SU-DHL-6 (cell line): ENCODE results near the gene DYDC2.

ENCODE experiments used
- H2AFZ ChIP-seq: fragments of 200-600 bp; sonication (generic); 2 replicates; pipeline ENCODE4 v1.6.1; 2014; ENCODE audit warnings: low read depth, mild to moderate bottlenecking, moderate library complexity, mixed read lengths, antibody characterized with exemption, low read length; ENCODE audit not compliant: severe bottlenecking
- H3F3A ChIP-seq: fragments of 200-600 bp; shearing (Covaris generic); 2 replicates; pipeline ENCODE4 v1.6.0; 2016; ENCODE audit warnings: antibody characterized with exemption, mild to moderate bottlenecking; ENCODE audit not compliant: insufficient read depth
- H3K27ac ChIP-seq: fragments of 200-600 bp; sonication (generic); 2 replicates; pipeline ENCODE4 v1.5.1; 2016; ENCODE audit warnings: low read depth, mild to moderate bottlenecking, low read length, moderate library complexity, mixed read lengths
- H3K27me3 ChIP-seq: fragments of 200-600 bp; sonication (generic), shearing (Covaris generic); 2 replicates; pipeline ENCODE4 v1.6.0; 2014; ENCODE audit warnings: mild to moderate bottlenecking, low read length
- H3K36me3 ChIP-seq: fragments of 200-600 bp; sonication (generic); 2 replicates; pipeline ENCODE4 v1.6.1; 2014; ENCODE audit warnings: mild to moderate bottlenecking, low read length, mixed read lengths
- H3K4me2 ChIP-seq: fragments of 300-600, 200-600 bp; shearing (Covaris generic), sonication (generic); 2 replicates; pipeline ENCODE4 v1.6.0; 2014; ENCODE audit warnings: low read length, low read depth, mild to moderate bottlenecking; ENCODE audit not compliant: poor library complexity, severe bottlenecking
- H3K4me3 ChIP-seq: fragments of 200-600 bp; sonication (generic); 2 replicates; pipeline ENCODE4 v1.5.1; 2014; ENCODE audit warnings: antibody characterized with exemption, low read length, mild to moderate bottlenecking, mixed read lengths; ENCODE audit not compliant: insufficient read depth, poor library complexity, severe bottlenecking
- H3K79me2 ChIP-seq: fragments of 200-600 bp; sonication (generic); 2 replicates; pipeline ENCODE4 v1.6.1; 2014; ENCODE audit warnings: mild to moderate bottlenecking, low read length, moderate library complexity; ENCODE audit not compliant: insufficient read depth
- H3K9ac ChIP-seq: fragments of 200-600 bp; sonication (generic); 2 replicates; pipeline ENCODE4 v1.7.0; 2014; ENCODE audit warnings: mild to moderate bottlenecking, low read length
- H3K9me2 ChIP-seq: fragments of 200-600 bp; sonication (generic); replicated peaks from 2 replicates; pipeline ENCODE4 v1.6.1; 2014; ENCODE audit warnings: low read length; ENCODE audit not compliant: insufficient read depth
- H3K9me3 ChIP-seq: fragments of 200-600 bp; sonication (generic); 2 replicates; pipeline ENCODE4 v1.6.1; 2014; ENCODE audit warnings: low read length, mixed read lengths; ENCODE audit not compliant: insufficient read depth
- H4K20me1 ChIP-seq: fragments of 200-600 bp; sonication (generic); 2 replicates; pipeline ENCODE4 v1.6.1; 2014; ENCODE audit warnings: low read depth, mild to moderate bottlenecking, antibody characterized with exemption, low read length, moderate library complexity, mixed read lengths
- EZH2phosphoT487 ChIP-seq: fragments of 200-600 bp; sonication (generic), shearing (Covaris generic); conservative IDR thresholded peaks from 2 replicates; pipeline ENCODE4 v1.6.1; 2018; ENCODE audit warnings: mild to moderate bottlenecking, antibody characterized with exemption, low read length, moderate library complexity, mixed read lengths
- TF ChIP-seq, protein P1 (sequence below): fragments of 200-600 bp; sonication (generic); IDR thresholded peaks from one replicate; pipeline ENCODE4 v1.5.1; 2017; ENCODE audit warnings: antibody characterized with exemption, mild to moderate bottlenecking, low read length, moderate library complexity; ENCODE audit not compliant: insufficient read depth, poor library complexity, severe bottlenecking

Gene DYDC2

DNA sequence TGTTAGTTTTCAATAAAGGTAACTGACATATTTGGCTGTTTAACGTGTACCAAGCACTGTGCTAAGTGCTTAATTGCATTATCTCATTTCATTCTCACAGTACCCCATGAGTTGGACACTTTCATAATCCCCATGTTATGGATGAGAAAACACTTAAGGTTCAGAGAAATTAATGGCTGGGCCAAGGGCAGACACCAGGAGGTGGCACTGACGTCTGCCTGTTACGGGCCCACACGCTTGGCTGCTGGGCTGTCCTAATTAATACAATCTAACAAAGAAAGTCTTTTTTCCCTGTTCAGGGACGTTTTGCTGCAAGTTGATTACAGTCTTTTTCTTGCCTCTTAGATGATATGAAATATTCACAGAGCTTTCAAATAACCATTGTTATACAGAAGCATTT, 16.1 kb downstream of the DYDC2 start:
- Histone ChIP-seq H3F3A (no peaks in the 10 kb centered on the region), H3K36me3 (no peaks in the 10 kb centered on the region), H3K4me2 (no peak overlapping the region), H3K27ac (no peak overlapping the region), H2AFZ (no peak overlapping the region), H3K9me2 (no peaks in the 10 kb centered on the region), H3K27me3 (no peaks in the 10 kb centered on the region), H3K79me2 (no peaks in the 10 kb centered on the region), H3K4me3 (no peak overlapping the region), H3K9me3 (no peaks in the 10 kb centered on the region; the same call in 1 of the 2 replicates), H3K9ac (no peak overlapping the region), H4K20me1 (no peaks in the 10 kb centered on the region)
- TF ChIP-seq, protein P1, sequence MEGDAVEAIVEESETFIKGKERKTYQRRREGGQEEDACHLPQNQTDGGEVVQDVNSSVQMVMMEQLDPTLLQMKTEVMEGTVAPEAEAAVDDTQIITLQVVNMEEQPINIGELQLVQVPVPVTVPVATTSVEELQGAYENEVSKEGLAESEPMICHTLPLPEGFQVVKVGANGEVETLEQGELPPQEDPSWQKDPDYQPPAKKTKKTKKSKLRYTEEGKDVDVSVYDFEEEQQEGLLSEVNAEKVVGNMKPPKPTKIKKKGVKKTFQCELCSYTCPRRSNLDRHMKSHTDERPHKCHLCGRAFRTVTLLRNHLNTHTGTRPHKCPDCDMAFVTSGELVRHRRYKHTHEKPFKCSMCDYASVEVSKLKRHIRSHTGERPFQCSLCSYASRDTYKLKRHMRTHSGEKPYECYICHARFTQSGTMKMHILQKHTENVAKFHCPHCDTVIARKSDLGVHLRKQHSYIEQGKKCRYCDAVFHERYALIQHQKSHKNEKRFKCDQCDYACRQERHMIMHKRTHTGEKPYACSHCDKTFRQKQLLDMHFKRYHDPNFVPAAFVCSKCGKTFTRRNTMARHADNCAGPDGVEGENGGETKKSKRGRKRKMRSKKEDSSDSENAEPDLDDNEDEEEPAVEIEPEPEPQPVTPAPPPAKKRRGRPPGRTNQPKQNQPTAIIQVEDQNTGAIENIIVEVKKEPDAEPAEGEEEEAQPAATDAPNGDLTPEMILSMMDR, result no peak
- TF ChIP-seq EZH2phosphoT487, result no peak

DNA sequence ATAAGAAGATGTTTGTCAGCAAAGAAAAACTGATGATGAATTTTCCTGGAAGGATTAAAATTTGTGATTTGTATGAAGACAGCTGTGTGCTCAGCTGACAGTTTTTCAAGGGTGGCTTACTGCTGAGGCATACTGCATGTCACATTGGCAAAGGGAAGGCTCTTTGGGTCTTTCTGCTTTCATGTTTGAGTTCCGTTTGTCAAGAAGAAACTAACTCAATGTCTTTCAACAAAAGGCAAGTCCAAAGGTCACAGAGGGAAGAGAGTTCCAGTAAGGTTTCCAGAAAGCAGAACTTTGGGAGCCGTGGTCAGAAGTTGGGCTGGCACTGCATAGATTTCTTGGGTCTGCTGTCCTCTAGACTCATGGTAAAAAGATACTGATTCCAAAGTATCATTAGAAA, 16.9 kb downstream of the DYDC2 start:
- Histone ChIP-seq H3K9ac (no peak overlapping the region), H3F3A (no peaks in the 10 kb centered on the region), H2AFZ (no peak overlapping the region), H3K27ac (no peak overlapping the region), H3K27me3 (no peaks in the 10 kb centered on the region), H3K4me2 (no peak overlapping the region), H3K9me3 (no peaks in the 10 kb centered on the region; the same call in 1 of the 2 replicates), H4K20me1 (no peaks in the 10 kb centered on the region), H3K79me2 (no peaks in the 10 kb centered on the region), H3K36me3 (no peaks in the 10 kb centered on the region), H3K9me2 (no peaks in the 10 kb centered on the region), H3K4me3 (no peak overlapping the region)
- TF ChIP-seq EZH2phosphoT487, result no peak

DNA sequence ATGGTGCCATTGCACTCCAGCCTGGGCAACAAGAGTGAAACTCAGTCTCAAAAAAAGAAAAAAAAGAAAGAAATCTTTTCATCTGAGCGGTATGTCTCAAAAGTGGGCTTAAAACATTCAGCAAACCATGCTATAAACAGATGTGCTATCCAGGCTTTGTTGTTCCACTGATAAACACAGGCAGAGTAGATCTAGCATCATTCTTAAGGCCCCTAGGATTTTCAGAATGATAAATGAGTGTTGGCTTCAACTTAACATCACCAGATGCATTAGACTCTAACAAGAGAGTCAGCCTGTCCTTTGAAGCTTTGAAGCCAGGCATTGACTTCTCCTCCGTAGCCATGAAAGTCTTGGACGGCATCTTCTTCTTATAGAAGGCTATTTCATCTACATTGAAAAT, 23.1 kb downstream of the DYDC2 start:
- H3K9me2 ChIP-seq, result no peaks in the 10 kb centered on the region
- no peak overlapping the region for H3K9ac ChIP-seq
- no peak overlapping the region for H3K4me2 ChIP-seq
- no peaks in the 10 kb centered on the region for H3K79me2 ChIP-seq
- TF ChIP-seq, protein P1, result no peak
- TF ChIP-seq EZH2phosphoT487, result no peak
- no peaks in the 10 kb centered on the region for H3K27me3 ChIP-seq
- H3K9me3 ChIP-seq, result no peaks in the 10 kb centered on the region
- H4K20me1 ChIP-seq, result no peaks in the 10 kb centered on the region
- no peak overlapping the region for H3K4me3 ChIP-seq
- H3K27ac ChIP-seq, result no peak overlapping the region
- H2AFZ ChIP-seq, result no peak overlapping the region
- H3K36me3 ChIP-seq, result no peaks in the 10 kb centered on the region
- H3F3A ChIP-seq, result no peaks in the 10 kb centered on the region

DNA sequence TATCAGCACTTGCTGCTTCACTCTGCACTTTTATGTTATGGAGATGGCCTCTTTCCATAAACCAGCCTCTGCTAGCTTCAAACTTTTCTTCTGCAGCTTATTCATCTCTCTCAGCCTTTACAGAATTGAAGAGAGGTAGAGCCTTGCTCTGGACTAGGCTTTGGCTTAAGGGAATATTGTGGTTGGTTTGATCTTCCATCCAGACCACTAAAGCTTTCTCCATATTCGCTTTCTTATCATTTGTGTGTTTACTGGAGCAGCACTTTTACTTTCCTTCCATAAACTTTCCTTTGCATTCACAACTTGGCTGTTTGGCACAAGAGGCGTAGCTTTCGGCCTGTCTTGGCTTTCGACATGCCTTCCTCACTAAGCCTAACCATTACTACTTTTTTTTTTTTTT, 23.6 kb downstream of the DYDC2 start:
- Histone ChIP-seq H3K4me3 (no peak overlapping the region), H4K20me1 (no peaks in the 10 kb centered on the region), H3K36me3 (no peaks in the 10 kb centered on the region), H3K27ac (no peak overlapping the region), H3K79me2 (no peaks in the 10 kb centered on the region), H2AFZ (no peak overlapping the region), H3F3A (no peaks in the 10 kb centered on the region), H3K9me3 (no peaks in the 10 kb centered on the region), H3K9me2 (no peaks in the 10 kb centered on the region), H3K4me2 (no peak overlapping the region), H3K9ac (no peak overlapping the region), H3K27me3 (no peaks in the 10 kb centered on the region)
- TF ChIP-seq, protein P1, result no peak
- no peak for TF ChIP-seq EZH2phosphoT487
